Fibroblast of pulmonary artery (primary cell): ENCODE results near the gene EHMT1.

Source experiments
- DNase-seq: peaks from one replicate; pipeline ENCODE4 v3.0.0-alpha.2; 2010; ENCODE audit warnings: low read depth
- H3K4me3 ChIP-seq: replicated peaks from 2 replicates; pipeline ENCODE4 v1.5.1; 2011; ENCODE audit warnings: low read depth, mild to moderate bottlenecking, control low read depth, low read length, moderate library complexity
- CTCF ChIP-seq: IDR thresholded peaks from 2 replicates; pipeline ENCODE4 v1.5.1; 2011; ENCODE audit warnings: mild to moderate bottlenecking, control low read depth, low read length, inconsistent platforms; ENCODE audit errors: missing control alignments

EHMT1 gene

DNA sequence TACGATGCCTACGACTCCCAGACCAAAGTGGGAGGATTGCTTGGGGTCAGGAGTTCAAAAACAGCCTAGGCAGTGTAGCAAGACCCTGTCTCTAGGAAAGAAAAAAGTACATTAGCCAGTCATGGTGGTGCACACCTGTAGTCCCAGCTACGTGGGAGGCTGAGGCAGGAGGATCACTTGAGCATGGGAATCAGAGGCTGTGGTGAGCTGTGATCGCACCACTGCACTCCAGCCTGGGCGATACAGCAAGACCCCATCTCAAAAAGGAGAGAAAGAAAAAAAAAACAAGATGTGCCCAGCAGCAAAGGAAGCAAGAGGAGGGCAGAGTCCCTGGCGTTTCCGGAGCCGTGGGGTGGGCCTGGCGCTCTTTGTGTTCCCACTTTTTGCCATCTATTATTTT, 179.3 kb downstream of the EHMT1 start:
- DNase-seq = no peak
- no peak for TF ChIP-seq CTCF
- no peak overlapping the region for H3K4me3 ChIP-seq

- TF ChIP-seq CTCF = no peak
- no peak overlapping the region for H3K4me3 ChIP-seq
- no peak for DNase-seq
Measured at GRCh38 chr9:137798901-137799629, 180.3 kb downstream of the EHMT1 start.

DNA sequence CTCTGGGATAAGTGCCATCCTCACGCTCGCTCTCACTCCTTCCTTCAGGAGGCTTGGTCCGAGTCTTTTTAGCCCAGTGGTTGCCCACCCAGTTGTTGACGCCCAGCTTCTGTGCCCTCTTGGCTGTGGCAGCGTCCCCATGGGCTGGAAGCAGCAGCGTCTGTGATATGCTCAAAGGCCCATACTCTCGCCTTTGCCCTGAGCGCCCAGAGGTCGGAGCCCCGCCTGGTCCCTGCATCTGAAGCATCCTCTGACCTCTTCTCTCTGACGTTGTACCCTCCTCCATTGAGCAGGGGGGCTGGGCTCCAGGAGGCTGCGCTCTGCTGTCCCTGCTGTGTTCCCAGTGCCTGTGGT, 180.8 kb downstream of the EHMT1 start:
- no peak for TF ChIP-seq CTCF
- no peak for DNase-seq
- H3K4me3 ChIP-seq = no peak overlapping the region

DNA sequence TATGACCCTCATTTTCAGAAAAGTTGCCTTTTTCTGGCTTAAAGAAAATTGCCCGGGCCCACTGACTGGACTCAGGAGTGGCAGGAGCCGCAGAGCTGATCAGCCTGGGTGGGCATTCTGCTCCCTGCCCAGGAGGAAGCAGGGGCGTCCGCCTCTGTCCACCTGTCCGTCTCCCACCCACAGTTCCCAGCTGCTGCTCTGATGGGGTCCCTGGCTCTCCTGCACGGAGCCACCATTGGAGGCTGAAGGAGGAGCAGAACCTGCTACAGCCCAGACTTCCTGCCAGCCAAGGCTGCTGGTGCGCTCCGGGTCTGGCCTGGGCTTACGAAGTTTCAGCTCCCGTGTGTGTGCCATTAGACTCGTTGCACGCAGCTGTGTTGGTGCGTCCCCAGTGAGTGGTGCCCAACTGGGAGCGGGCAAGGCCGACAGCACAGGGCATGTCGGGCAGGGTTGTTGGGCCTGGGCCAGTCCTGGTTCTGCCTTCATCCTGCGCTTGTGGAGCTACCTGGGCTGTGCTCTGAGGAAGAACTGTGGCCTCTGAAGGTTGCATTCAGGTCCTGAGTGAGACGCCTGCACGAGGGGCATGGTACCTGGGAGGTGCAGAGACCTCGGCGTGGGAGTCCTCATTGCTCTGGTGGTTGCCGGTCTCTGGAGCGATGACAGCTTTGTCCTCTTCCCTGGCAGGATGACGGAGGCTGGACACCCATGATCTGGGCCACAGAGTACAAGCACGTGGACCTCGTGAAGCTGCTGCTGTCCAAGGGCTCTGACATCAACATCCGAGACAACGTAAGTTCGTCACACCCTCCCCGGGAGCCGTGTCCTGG, 181.6 kb downstream of the EHMT1 start:
- no peak for TF ChIP-seq CTCF
- no peak overlapping the region for H3K4me3 ChIP-seq
- DNase-seq = no peak

DNA sequence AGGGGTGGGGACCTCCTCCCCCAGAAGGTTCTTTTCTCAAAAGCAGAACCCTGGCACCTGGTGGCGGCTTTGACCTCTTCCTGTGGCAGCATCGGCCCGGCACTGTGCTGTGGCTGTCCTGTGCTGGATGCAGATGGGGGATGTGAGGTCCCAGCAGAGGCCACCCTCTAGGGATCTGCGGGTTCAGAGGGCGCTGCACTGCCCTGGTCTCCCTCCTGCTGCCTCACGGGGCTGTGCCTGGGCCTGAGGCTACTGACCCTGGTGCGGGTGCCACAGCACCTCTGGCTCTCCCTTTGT, 182.2 kb downstream of the EHMT1 start:
- DNase-seq = no peak
- TF ChIP-seq CTCF = no peak
- H3K4me3 ChIP-seq = no peak overlapping the region

- no peak for DNase-seq
- TF ChIP-seq CTCF = no peak
- H3K4me3 ChIP-seq = no peak overlapping the region
Measured at GRCh38 chr9:137802021-137802420, 183.2 kb downstream of the EHMT1 start.
